Left lung (tissue), 8 donors: ENCODE measurements around the gene THPO. TPM values are rescaled to one million over a fixed set of nuclear protein-coding genes. Genes with fewer than 3 reads are reported as not detected.

Experiments
- polyA plus RNA-seq, 6 donors: library from polyadenylated mRNA; unstranded; fragments of 120-200 nt; gene quantifications; one replicate each; pipeline ENCODE4 v1.2.1, GENCODE V29; 2013; ENCODE audit not compliant: insufficient read length in 6 of 6
- total RNA-seq, 2 donors: library from RNA; stranded (reverse); fragmentation: NEBNext Ultra II Directional; extraction: Animal tissue kit (Norgen Biotek cat#: 25700); gene quantifications; one replicate each; pipeline ENCODE4 v1.2.1, GENCODE V29; 2021
- donor health status: DM: no; HTN: yes; CAD: no.
- donor health status: DM: no; HTN: no; CAD: no.

THPO gene
- total and polyA plus RNA-seq, 8 donors: 0.23 to 2.3 (median 1.8) TPM

Other genes with a start within 250 kb of the THPO start
- 10 to 100 TPM; 32.2 to 44.5 TPM for gene EIF2B5, start 242.8 kb downstream of the THPO start, total RNA-seq
- 10 to 100 TPM; 50.3 to 66.3 (median 59.9) TPM for gene EIF2B5, start 242.8 kb downstream of the THPO start, polyA plus RNA-seq
- gene DVL3, start 222.8 kb downstream of the THPO start, total RNA-seq: 10 to 100 TPM; 62.5 to 72.6 TPM
- 100 to 1,000 TPM in 2 of 6 donors, 10 to 100 TPM in 4; 82.8 to 106 (median 98.1) TPM for gene DVL3, start 222.8 kb downstream of the THPO start, polyA plus RNA-seq
- gene AP2M1, start 203.4 kb downstream of the THPO start, total RNA-seq: 100 to 1,000 TPM; 296 to 347 TPM
- 100 to 1,000 TPM; 327 to 405 (median 351) TPM for gene AP2M1, start 203.4 kb downstream of the THPO start, polyA plus RNA-seq
- 10 to 100 TPM; 63.3 to 69.9 TPM for gene ABCF3, start 192.0 kb downstream of the THPO start, total RNA-seq
- gene ABCF3, start 192.0 kb downstream of the THPO start, polyA plus RNA-seq: 10 to 100 TPM; 57.6 to 75.2 (median 67.8) TPM
- under 1 TPM in 1 of 2 donors, not detected in 1; 0.31 TPM for gene VWA5B2, start 148.6 kb downstream of the THPO start, total RNA-seq
- 1 to 10 TPM in 5 of 6 donors, under 1 TPM in 1; 0.85 to 2.4 (median 1.4) TPM for gene VWA5B2, start 148.6 kb downstream of the THPO start, polyA plus RNA-seq
- gene ALG3, start 129.2 kb downstream of the THPO start, total RNA-seq: 10 to 100 TPM; 35.3 to 57.2 TPM
- 10 to 100 TPM; 24.7 to 32.9 (median 29.4) TPM for gene ALG3, start 129.2 kb downstream of the THPO start, polyA plus RNA-seq
- 1 to 10 TPM; 4.6 to 6.5 TPM for gene EEF1AKMT4, start 128.5 kb downstream of the THPO start, total RNA-seq
- 1 to 10 TPM; 1.8 to 3.2 (median 2.4) TPM for gene EEF1AKMT4, start 128.5 kb downstream of the THPO start, polyA plus RNA-seq
- gene CAMK2N2, start 116.7 kb downstream of the THPO start, total RNA-seq: 1 to 10 TPM in 1 of 2 donors, under 1 TPM in 1; 0.34 to 1.0 TPM
- under 1 TPM in 5 of 6 donors, not detected in 1; 0.10 to 0.50 (median 0.21) TPM for gene CAMK2N2, start 116.7 kb downstream of the THPO start, polyA plus RNA-seq
- gene ECE2, start 102.2 kb downstream of the THPO start, total RNA-seq: not detected
- gene ECE2, start 102.2 kb downstream of the THPO start, polyA plus RNA-seq: not detected
- gene PSMD2, start 79.0 kb downstream of the THPO start, total RNA-seq: 100 to 1,000 TPM; 195 to 263 TPM
- gene PSMD2, start 79.0 kb downstream of the THPO start, polyA plus RNA-seq: 100 to 1,000 TPM; 182 to 225 (median 213) TPM
- 100 to 1,000 TPM; 336 to 406 TPM for gene EIF4G1, start 63.6 kb downstream of the THPO start, total RNA-seq
- 100 to 1,000 TPM; 158 to 280 (median 193) TPM for gene EIF4G1, start 63.6 kb downstream of the THPO start, polyA plus RNA-seq
- 10 to 100 TPM; 14.7 to 19.2 TPM for gene FAM131A, start 40.6 kb downstream of the THPO start, total RNA-seq
- gene FAM131A, start 40.6 kb downstream of the THPO start, polyA plus RNA-seq: 10 to 100 TPM; 12.4 to 19.3 (median 14.8) TPM
- gene CLCN2, start 16.6 kb downstream of the THPO start, total RNA-seq: 1 to 10 TPM; 4.4 to 5.6 TPM
- 10 to 100 TPM in 4 of 6 donors, 1 to 10 TPM in 2; 8.9 to 12.0 (median 11.0) TPM for gene CLCN2, start 16.6 kb downstream of the THPO start, polyA plus RNA-seq
- 10 to 100 TPM; 54.7 to 71.3 TPM for gene POLR2H, start 16.5 kb downstream of the THPO start, total RNA-seq
- gene POLR2H, start 16.5 kb downstream of the THPO start, polyA plus RNA-seq: 10 to 100 TPM; 77.8 to 98.6 (median 89.8) TPM
- 1 to 10 TPM; 5.6 to 8.6 TPM for gene CHRD, start 1.8 kb upstream of the THPO start, total RNA-seq
- gene CHRD, start 1.8 kb upstream of the THPO start, polyA plus RNA-seq: 10 to 100 TPM; 11.9 to 19.0 (median 13.9) TPM
- 10 to 100 TPM in 1 of 2 donors, 1 to 10 TPM in 1; 8.1 to 23.7 TPM for gene EPHB3, start 183.6 kb upstream of the THPO start, total RNA-seq
- 10 to 100 TPM; 22.0 to 32.9 (median 28.3) TPM for gene EPHB3, start 183.6 kb upstream of the THPO start, polyA plus RNA-seq